HG03196 (cell line): ENCODE results near the gene KLHDC10.
"Not testable (repeated sequence)": the region's sequence is repeated elsewhere in the genome, so short reads cannot be mapped to it uniquely, and the experiment has no call there.

Source experiments
- ATAC-seq: cut with Tn5 transposase; IDR thresholded peaks from one replicate; pipeline ENCODE4 v1.9.1; 2021; ENCODE audit not compliant: unreplicated experiment

The KLHDC10 gene

DNA sequence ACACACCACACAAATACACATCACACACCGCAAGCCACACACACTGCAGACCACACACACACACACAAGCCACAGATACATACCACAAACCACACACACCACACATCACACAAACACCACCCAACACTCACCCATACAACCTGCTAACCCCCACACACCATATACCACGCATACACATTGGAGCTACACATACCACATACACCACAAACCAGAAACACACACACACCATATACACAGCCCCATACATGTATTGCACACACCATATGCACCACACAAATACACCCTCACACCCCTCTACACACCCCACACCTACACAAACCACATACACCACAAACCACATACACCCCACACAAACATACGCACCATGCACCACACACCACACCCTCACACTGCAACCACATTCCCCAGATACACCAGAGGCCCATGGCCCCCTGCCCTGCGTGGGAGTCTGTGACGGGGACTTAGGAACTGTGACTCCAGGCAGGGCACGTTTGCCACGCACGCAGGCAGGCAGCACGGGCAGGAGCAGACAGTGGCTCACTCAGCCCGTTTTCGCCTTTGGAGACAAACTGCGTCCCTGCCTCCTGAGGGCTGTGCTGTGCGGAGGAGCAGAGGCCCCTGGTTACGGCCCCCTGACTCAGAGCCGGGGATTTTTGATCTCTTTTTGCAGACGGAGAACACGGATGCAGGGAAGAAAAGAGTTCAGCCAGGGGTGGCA lies 82.3 kb downstream of the KLHDC10 start:
- ATAC-seq: no peak

DNA sequence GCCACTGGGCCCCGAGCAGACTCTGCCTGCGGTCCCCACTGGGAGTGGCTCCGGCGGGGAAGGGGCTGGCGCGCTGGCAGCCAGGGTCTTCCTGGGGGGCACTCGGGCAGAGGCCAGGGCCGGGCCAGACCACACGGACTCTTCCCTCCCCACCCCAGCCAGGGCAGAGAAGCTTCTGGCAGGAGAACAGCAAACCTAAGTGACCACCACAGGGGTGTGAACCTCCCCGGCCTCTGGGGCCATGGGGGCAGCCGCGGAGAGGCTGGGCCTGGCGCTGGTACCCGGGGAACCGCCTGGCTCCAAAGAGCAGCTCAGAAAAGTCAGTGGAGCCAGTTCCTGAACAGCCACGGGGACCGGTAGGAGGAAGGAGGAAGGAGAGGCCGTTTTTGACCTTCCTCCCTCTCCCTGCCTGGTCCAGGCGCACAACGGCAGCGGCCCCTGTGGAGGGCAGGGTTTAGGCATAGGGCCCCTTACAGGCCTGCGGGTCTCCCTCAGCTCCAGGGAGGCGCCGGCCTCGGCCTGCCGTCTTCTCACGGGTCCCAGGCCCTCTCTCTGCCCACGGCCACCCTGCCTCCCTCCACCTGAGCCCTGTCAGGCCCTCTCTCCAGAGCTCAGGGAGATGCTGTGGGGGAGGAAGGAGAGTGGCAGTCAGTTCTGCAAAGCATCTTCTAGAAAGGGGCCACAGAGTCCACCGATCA lies 83.0 kb downstream of the KLHDC10 start:
- ATAC-seq: no peak

DNA sequence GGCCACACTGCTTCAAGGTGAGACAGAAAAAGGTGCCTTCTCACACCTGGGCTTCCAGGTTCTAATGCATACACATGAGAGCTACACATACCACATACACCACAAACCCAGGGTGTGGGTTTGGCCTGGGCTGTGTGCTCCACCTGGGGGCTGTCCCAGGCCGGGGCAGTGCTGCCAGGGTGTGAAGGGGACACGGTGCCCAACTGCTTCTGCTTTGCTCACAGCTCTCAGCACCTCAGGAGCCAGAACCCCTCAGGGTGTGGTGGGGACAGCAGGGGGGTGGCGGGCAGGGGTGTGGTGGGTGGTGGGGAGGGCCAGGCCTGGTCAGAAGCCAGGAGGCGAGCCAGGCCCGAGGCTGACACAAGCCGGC lies 83.8 kb downstream of the KLHDC10 start:
- ATAC-seq: no peak

DNA sequence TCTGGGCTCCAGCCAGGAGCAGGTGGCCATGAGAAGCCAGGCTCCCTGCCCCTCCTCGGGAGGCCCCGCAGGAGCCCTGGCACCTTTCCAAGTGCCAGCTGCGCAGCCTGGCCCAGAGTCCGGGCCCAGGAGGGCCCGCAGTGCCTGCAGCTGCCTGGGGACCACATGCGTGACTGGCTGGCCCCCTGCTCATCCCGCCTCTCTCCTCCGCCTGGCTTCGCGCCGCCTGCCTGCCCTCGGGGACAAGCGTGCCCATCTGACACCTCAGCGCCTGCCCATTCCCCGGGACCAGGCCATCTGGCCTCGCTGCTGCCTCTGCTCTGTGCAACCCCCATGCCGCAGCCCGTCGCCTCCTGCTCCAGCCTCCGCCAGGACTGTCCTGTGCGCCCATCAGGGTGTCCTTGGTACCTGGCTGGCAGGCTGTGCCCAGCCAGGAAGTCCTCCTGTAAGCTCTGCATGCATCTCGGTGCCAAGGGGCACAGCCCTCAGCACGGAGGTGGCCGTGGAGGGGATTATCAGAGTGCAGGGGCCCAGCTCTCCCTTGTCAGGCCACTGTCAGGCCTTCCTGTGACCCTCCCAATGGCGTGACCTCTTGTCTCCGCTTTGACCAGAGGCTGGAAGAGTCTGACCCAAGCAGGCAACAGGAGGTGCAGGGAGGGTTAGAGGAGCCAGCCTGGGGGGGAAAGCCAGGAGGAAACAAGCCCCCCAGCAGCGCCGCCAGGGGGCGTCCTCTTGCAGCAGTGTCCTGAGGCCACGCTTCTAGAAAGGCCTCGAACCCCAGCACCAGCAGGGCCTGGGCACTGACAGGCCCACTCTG lies 84.4 kb downstream of the KLHDC10 start:
- ATAC-seq: no peak

DNA sequence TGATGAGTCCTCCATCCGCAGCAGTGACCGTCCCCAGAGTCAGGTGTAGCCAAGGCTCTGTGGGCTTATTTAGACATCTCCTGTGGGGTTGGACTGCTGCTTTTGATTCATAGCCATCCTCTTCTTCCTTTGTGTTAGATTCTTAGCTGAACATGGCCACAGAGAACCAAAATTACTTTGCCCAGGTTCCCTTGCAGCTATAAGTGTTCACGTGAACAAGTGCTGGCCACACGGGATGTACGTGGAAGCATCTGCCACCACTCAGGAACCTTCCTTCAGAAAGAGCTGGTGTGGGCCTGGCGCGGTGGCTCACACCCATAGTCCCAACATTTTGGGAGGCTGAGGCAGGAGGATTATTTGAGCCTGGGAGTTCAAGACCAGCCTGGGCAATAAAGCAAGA lies 85.8 kb downstream of the KLHDC10 start:
- no peak for ATAC-seq

DNA sequence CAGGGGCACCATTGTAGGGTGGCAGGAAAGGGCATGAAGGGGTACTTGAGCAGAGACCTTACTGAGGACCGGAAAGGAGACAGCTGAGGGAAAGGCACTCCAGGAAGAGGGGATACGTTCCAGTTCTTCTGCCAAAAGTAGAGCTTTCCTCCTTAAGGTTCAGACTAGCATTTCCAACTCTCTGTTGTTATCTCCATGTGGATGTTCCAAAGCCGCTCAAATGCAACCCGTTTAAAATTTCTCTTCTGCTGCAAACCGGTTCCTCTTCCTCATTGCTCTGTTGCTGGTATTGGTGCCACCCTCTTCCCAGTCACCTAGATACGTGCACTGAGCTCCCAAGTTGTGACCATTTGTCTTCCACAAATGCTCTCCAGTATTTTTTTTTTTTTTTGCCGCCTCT lies 87.4 kb downstream of the KLHDC10 start:
- no peak for ATAC-seq

DNA sequence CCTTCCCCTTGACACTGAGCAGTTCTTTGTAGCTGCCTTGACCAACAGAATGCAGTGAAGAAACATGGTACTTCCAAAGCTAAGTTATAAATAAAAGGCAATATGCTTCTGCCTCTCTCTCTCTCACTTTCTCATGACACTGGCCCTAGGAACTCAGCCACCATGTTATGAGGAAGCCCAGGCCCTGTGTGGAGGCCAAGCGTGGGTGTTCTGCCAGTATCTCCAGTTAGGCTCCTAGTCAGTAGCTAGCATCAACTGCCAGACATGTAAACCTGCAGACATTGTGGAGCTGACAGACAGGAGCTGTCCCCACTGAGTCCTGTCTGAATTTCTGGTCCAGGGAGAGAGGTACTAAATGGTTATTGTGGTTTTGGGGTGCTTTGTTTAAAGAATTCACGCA lies 89.7 kb downstream of the KLHDC10 start:
- ATAC-seq: no peak

DNA sequence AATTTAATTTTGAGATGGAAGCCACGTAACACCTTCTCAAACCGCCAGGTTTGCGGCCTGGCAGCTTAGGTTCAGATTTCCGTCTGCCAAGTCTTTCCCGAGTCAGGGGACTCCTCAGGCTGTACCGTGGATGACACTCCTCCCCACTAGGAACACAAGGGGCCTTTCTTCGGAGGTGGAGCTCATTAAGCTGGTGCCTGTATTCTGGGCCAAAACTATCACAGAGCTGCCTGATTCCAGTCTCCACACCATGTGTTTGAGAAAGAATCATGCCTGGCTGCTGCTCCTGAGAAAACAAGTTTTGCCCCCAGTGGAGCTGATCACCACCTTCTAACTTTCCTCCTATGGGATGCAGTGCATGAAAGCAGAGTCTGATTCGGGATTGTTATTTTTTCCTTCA lies 90.1 kb downstream of the KLHDC10 start:
- ATAC-seq: no peak

DNA sequence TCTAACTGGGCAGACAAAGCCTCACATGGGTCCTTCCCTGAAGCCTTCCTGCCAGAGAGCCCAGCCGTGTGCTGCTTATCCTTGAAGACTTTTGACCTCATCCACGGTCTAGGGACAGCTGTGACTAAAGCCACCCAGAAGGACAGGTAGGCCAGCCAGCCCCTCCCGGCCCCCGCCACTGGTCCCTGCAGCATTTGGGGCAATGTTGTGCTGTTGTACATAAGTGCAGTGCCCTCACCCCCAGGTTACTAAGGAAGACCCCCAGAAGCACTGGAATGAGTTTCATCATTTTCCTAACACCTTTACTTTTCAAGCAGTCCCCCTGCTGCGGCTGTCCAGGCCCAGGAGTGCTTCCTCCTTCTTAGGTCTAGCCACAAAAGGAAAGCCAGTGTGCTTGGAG lies 91.9 kb downstream of the KLHDC10 start:
- ATAC-seq: no peak

DNA sequence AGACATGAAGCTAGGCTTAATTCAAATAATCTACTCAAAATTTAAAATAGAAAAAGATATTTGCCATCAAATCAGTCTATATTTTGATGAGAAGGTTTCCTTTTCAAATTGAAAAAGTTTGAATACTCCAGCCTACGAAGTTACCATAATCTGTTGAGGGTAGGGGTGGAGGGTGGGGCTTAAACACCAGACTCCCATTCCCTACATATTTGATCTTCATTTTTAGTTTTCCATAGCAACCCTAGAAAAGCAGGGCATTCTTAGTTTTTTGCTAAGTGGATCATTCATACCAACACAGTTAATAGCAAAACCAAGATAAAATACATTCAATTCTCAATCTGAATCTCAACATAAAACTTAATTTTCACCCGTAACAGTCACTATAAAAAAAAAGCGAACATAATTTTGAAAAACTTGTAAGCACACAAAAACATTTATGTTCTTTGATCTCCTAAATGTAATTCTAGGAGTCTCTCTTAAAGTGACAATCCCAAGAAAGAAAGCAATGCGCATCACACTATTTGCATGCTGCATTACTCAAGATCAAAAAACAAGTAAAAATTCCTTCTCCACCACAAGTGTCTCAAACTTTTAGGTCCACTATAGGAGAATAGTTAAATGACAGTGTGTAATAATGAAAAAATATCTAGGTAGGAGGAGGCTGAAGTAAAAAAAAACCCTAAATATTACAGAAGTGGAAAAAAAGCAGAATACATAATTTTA lies 104.1 kb downstream of the KLHDC10 start:
- no peak for ATAC-seq

DNA sequence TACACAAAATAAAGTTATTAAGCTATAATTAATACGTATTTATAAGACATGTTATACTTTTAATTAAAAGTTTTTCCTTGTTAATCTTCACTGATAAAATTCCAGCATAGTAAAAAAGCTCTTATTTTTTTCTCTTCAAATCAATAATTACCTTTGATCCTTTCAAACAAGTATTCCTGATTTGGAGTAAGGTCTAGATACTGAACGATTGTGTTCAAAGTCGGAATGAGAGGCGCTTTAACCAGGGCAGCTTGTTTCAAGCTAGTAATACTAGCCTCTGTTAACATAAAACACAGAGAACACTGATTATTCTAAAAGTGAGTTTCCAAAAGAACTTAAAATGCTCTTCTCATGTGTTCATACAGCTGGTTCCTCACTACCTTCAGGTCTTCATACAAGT lies 107.9 kb downstream of the KLHDC10 start:
- no peak for ATAC-seq

DNA sequence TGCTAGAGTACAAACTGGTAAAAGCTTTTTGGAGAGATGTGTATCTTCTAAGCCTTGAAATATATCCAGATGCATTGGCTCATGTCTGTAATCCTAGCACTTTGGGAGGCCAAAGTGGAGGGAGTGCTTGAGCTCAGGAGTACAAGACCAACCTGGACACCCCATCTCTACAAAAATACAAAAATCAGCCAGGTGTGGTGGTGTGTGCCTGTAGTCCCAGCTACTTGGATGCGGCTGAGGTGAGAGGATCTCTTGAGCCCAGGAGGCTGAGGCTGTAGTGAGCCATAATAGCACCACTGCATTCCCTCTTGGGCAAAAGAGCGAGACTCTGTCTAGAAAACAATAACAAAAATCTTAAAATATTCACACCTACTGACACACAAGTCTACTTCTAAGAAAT lies 109.3 kb downstream of the KLHDC10 start:
- ATAC-seq: no peak

DNA sequence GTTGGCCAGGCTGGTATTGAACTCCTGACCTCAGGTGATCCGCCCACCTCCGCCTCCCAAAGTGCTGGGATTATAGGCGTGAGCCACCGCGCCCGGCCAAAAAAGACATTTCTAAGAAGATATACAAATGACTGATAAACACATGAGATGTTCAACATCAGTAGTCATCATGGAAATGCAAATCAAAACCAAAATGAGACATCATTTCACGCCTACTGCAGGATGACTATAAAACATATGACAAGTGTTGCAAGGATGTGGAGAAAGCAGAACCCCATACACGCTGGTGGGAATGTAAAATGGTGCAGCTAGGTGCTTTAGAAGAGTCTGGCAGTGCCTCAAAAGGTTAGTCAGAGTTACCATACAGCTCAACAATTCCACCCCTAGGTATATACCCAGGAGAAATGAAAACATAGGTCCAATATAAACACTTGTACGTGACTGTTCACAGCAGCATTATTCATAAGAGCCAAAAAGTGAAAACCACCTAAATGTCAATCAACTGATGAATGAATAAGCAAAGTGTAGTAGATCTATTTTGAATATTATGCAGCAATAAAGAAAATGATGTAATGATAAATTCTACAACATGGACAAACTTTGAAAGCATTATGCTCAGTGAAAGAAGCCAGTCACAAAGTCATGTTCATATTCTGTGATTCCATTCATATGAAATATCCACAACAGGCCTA lies 110.4 kb downstream of the KLHDC10 start:
- no peak for ATAC-seq

DNA sequence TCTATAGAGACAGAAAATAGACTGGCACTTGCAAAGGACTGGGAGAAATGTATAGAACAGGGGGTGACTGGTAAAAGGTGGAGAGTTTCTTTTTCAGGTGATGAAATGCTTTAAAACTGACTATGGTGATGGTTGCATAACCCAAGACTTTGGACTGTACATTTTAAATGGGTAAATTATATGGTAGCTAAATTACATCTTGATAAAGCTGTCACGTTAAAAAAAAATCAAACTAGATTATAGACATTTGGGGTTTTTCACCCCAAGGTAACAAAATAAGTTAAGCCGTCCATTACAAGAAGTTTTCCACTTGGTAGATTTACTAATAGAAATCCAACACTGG lies 110.9 kb downstream of the KLHDC10 start:
- no peak for ATAC-seq

DNA sequence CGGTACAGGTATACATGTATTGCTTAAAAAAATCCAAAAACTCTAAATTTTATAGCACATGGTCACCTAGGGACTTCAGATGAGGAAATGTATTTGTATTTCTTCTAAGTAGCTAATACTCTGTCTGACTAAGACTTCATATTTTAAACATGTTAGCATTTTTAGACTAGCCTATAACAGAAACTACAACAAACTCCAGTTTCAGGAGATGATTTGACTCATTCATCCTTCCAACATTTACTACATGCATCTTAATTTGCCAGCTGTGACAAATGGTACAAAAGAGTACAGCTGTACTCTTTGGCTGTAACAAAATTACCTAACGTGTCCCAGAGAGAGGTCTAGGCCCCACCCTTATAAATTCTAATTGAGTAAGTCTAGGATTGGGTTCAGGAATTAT lies 112.7 kb downstream of the KLHDC10 start:
- ATAC-seq: peak; percentile 73

DNA sequence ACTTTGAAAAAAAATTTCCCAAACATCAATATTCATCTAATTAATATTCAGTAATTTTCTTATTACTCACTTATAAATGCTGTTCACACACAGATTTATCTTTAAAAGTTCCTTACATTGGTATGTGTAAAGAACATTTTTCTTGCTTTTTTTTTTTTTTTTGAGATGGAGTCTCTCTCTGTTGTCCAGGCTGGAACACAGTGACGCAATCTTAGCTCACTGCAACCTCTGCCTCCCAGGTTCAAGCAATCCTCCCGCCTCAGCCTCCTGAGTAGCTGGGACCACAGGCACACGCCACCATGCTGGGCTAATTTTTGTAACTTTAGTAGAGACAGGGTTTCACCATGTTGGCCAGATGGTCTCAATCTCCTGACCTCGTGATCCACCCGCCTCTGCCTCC lies 114.0 kb downstream of the KLHDC10 start:
- not testable (repeated sequence) for ATAC-seq
